SJSA1 (cell line): ENCODE measurements around the gene NCMAP. TPM values are rescaled to one million over a fixed set of nuclear protein-coding genes. Genes with fewer than 3 reads are reported as not detected.

ENCODE experiments used
- DNase-seq, 2 experiments: peaks; one replicate each; pipeline ENCODE4 v3.0.0-alpha.2; 2015 to 2020; ENCODE audit warnings: low spot score in 2 of 2, low read depth in 1 of 2
- H3K27ac ChIP-seq: fragments of 250-450 bp; sonication (Bioruptor Pico); 2 replicates; pipeline ENCODE4 v1.5.1; 2020; ENCODE audit warnings: mild to moderate bottlenecking, moderate library complexity
- H3K27me3 ChIP-seq: fragments of 250-450 bp; sonication (Bioruptor Pico); replicated peaks from 2 replicates; pipeline ENCODE4 v1.5.1; 2020; ENCODE audit warnings: mild to moderate bottlenecking, moderate library complexity
- H3K36me3 ChIP-seq: fragments of 250-450 bp; sonication (Bioruptor Pico); 2 replicates; pipeline ENCODE4 v1.5.1; 2020; ENCODE audit warnings: mild to moderate bottlenecking
- H3K4me1 ChIP-seq: fragments of 250-450 bp; sonication (Bioruptor Pico); replicated peaks from 2 replicates; pipeline ENCODE4 v1.6.1; 2021; ENCODE audit warnings: mild to moderate bottlenecking
- H3K4me3 ChIP-seq: fragments of 250-450 bp; sonication (Bioruptor Pico); 2 replicates; pipeline ENCODE4 v1.5.1; 2020; ENCODE audit warnings: mild to moderate bottlenecking
- H3K9me3 ChIP-seq: fragments of 250-450 bp; sonication (Bioruptor Pico); replicated peaks from 2 replicates; pipeline ENCODE4 v1.5.1; 2020; ENCODE audit warnings: mild to moderate bottlenecking
- total RNA-seq: library from RNA; depleted of rRNA; stranded (reverse); fragments of >200 nt; shearing (Covaris generic); gene quantifications from 2 replicates; pipeline ENCODE4 v1.2.3, GENCODE V29; 2014

Gene NCMAP
- total RNA-seq, 1 experiment from 2014 or later = 0.05 TPM

DNA sequence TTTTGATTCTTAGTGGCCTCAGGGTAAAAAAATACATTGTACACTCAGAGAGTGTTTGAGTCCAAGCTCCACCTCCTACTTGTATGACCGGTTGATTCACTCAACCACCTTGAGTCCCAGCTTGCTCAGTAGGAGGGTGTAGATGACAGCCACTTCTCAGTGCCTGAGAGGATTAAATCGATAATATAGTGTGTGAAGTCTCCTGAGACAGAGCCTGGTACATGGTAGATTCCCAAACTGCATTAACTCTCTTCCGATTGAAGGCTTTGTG, 38.4 kb downstream of the NCMAP start:
- Histone ChIP-seq H3K4me3 (no peak overlapping the region), H3K4me1 (peaks cover 47% of the 10 kb centered on the region), H3K9me3 (no peaks in the 10 kb centered on the region), H3K36me3 (no peaks in the 10 kb centered on the region), H3K27ac (no peak overlapping the region), H3K27me3 (no peaks in the 10 kb centered on the region)
- DNase-seq = no peak

DNA sequence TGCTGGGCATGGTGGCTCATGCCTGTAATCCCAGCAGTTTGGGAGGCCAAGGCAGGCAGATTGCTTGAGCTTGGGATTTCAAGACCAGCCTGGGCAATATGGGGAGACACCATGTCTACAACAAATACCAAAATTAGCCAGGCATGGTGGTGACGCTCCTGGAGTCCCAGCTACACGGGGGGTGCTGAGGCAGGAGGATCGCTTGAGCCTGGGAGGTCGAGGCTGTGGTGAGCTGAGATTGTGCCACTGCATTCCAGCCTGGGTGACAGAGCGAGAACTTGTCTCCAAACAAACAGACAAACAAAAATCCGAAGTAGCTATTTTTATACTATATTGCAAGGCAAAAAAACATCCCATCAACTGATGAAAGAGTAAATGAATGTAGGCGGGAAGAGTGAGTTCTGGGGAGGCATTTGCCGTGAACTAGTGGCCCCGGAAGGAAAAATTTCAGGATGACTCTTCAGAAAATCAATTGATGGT, 40.6 kb downstream of the NCMAP start:
- H3K27me3 ChIP-seq = no peaks in the 10 kb centered on the region
- no peaks in the 10 kb centered on the region for H3K9me3 ChIP-seq
- no peak overlapping the region for H3K4me3 ChIP-seq
- peak; percentile 90 to 94 for DNase-seq
- H3K36me3 ChIP-seq = no peaks in the 10 kb centered on the region
- H3K27ac ChIP-seq = peak overlapping the region; percentile 88
- H3K4me1 ChIP-seq = peaks cover 56% of the 10 kb centered on the region

DNA sequence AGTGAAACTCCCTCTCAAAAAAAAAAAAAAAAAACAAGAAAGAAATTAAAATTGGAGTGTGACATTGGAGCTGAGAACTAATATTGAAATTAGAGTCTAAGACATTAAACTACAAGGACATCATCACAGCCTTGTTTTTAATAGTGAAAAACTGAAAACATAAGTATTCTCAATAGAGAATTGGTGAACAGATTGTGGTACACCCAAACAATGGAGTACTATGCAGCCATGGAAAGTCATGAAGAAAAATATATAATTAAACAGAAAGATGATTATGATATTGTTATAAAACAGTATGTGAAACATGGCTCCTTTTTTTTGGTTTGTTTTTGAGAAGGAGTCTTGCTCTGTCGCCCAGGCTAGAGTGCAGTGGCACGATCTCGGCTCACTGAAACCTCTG, 43.4 kb downstream of the NCMAP start:
- Histone ChIP-seq H3K36me3 (no peaks in the 10 kb centered on the region), H3K9me3 (no peaks in the 10 kb centered on the region), H3K27ac (no peak overlapping the region), H3K27me3 (no peaks in the 10 kb centered on the region), H3K4me1 (peaks cover 57% of the 10 kb centered on the region), H3K4me3 (no peak overlapping the region)
- DNase-seq = no peak

DNA sequence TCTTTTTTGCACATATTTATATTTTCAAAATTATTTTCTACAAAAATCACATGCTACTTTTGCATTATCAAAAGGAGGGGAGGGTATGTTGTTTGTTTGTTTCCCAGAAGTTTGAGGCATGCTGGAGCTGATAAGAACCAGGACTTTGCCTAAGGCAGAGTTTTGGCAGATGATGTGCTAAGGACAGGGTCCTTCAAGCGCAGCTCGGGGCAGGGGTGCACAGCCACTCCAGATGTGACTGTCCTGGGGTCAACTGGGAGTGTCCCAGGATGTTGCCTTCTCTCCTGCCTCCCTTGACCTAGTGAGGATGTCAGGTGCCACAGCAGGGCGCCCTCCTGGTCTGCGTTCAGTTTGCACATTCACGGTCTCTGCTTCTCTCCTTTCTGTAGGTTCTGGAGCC, 44.7 kb downstream of the NCMAP start:
- Histone ChIP-seq H3K4me3 (no peak overlapping the region), H3K4me1 (peaks cover 44% of the 10 kb centered on the region), H3K27ac (peak overlapping the region; percentile 80), H3K36me3 (no peaks in the 10 kb centered on the region), H3K9me3 (no peaks in the 10 kb centered on the region), H3K27me3 (no peaks in the 10 kb centered on the region)
- DNase-seq = no peak

DNA sequence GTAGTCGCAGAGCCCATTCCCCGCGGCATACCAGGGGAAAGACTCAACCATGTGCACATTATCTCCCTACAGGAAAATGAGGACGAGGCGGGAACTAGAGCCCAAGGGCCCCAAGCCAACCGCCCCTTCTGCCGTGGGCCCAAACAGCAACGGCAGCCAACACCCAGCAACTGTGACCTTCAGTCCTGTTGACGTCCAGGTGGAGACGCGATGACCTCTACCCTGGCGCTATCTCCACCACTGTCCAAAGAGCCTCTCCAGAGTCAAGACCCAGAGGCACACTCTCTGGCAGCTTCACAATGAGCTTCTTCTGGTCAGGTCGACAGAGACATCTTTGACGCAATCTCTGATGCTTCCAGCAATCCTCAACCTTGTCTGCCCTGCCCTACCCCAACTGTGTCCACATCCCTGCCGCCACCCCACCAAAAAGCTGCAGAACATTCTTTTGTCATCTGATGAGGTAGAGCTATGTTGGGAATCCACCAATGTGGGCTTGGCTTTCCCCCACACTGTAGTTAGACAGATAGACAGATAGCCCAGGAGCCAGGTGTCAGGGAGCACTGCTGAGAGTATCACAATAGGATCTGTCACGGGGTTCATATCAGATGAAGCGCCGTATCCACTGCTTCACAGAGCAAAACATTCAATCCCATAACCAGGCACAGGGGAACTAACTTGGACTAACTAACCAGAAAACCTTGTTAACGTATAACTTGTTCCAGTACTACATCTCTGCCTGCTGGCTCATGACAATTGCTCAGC, 49.8 kb downstream of the NCMAP start:
- no peak for DNase-seq
- Histone ChIP-seq H3K36me3 (no peaks in the 10 kb centered on the region), H3K4me1 (peaks cover 11% of the 10 kb centered on the region), H3K9me3 (no peaks in the 10 kb centered on the region), H3K4me3 (no peak overlapping the region), H3K27ac (no peak overlapping the region), H3K27me3 (no peaks in the 10 kb centered on the region)

DNA sequence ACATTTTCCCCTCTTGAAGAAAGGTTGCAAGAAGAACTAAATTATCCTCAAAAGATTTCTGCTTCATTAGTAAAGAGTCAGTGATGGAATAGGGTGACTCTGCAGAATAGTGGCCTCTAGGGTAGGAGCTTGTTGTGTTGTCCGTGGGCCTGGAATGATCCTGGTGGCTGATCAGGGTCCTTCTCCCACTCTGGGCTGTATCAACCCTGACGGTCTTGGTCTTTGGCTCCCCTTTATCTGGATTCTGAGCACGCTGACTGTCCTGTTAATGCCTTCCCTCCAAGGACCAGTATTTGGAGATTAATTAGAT, 50.4 kb downstream of the NCMAP start:
- no peak for DNase-seq
- Histone ChIP-seq H3K27me3 (no peaks in the 10 kb centered on the region), H3K27ac (no peak overlapping the region), H3K9me3 (no peaks in the 10 kb centered on the region), H3K4me3 (no peak overlapping the region), H3K36me3 (no peaks in the 10 kb centered on the region), H3K4me1 (peaks cover 8% of the 10 kb centered on the region)

DNA sequence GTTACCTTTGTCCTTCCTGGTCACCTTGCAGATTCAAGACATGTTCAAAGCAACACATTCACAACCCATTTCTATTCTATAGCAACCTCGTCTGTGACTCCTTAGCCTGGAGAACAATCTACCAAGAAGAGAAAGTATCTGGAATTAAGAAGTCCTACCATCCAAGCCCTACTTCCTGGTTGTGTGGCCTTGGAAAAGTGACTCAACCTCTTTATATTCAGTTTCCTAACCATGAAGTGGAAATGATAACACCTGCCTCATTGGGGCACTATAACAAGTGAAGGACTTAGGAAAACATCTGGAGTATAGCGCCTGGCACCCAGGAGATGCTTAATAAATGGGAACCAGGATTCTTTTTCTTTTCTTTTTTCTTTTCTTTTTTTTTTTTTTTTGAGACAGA, 50.7 kb downstream of the NCMAP start:
- H3K9me3 ChIP-seq = no peaks in the 10 kb centered on the region
- H3K4me1 ChIP-seq = peaks cover 5% of the 10 kb centered on the region
- no peak for DNase-seq
- no peak overlapping the region for H3K4me3 ChIP-seq
- H3K36me3 ChIP-seq = no peaks in the 10 kb centered on the region
- H3K27me3 ChIP-seq = no peaks in the 10 kb centered on the region
- H3K27ac ChIP-seq = no peak overlapping the region

DNA sequence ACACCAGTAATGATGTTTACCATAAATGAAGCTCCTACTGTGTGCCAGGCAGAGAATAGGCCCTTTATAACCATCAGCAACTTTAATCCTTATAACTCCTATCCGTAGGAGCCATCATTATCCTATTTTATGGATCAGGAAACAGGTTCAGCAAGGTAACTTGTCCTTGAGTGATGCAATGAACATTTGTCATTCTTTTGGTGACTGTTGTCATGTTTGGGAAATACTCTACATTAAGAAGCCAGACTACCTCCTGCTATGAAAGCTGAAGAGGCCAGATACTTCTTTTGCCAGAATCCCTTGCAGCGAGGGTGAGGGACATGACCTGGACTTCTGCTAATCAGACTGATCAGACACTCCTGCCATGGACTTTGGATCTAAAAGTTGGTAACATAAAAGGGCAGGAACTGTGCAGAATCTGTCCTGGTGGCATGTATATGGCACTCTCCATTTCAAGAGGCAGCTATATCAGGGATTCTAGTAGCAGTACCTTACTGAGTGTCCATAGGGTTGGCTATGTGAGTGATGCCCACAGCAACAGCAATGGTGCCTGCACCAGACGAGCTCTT, 54.1 kb downstream of the NCMAP start:
- Histone ChIP-seq H3K27me3 (no peaks in the 10 kb centered on the region), H3K36me3 (no peaks in the 10 kb centered on the region), H3K27ac (no peak overlapping the region), H3K4me3 (no peak overlapping the region), H3K9me3 (no peaks in the 10 kb centered on the region), H3K4me1 (no peaks in the 10 kb centered on the region)
- DNase-seq = no peak

DNA sequence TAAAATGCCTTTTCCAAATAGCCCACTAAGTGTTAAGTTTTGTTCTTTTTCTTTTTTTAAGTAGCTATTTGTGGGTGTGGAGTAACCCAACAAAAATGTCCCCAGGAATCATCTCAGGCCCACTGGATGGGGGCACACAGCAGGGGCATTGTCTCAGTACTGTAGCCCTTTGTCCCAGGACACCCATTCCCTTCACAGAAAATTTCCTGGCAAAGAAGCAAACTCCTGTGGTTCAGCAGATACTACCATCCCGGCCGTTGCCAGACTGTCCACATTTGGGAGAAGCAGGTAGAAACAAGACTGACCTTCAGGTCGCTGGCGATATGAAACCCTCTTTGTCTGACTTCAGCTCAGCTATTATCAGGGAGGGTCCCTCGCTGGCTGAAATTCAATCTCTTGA, 63.5 kb downstream of the NCMAP start:
- Histone ChIP-seq H3K4me3 (no peak overlapping the region), H3K4me1 (peaks cover 23% of the 10 kb centered on the region), H3K27me3 (no peaks in the 10 kb centered on the region), H3K27ac (no peak overlapping the region), H3K36me3 (no peaks in the 10 kb centered on the region), H3K9me3 (no peaks in the 10 kb centered on the region)
- peak in 1 of 2 experiments; percentile 30 for DNase-seq

DNA sequence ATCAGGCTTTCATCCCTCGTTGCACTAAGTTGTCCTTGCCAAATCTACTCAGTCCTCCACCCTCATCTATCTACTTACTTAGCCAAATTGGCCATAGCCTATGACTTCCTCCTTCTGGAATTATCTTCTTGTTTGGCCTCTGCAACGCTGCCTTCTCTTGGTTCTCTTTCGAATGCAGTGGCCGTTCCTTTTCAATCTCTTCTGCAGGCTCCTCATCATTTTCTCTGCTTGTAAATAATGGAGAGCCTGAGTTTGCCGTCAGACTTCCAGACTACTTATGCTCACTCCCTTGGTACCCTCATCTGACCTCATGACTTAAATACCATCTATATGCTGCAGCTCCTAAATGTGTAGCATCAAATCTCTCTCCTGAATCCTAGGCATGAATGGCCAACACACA, 64.8 kb downstream of the NCMAP start:
- H3K27me3 ChIP-seq = no peaks in the 10 kb centered on the region
- no peak overlapping the region for H3K4me3 ChIP-seq
- H3K4me1 ChIP-seq = peaks cover 23% of the 10 kb centered on the region
- H3K36me3 ChIP-seq = no peaks in the 10 kb centered on the region
- DNase-seq = no peak
- H3K9me3 ChIP-seq = no peaks in the 10 kb centered on the region
- H3K27ac ChIP-seq = no peak overlapping the region

DNA sequence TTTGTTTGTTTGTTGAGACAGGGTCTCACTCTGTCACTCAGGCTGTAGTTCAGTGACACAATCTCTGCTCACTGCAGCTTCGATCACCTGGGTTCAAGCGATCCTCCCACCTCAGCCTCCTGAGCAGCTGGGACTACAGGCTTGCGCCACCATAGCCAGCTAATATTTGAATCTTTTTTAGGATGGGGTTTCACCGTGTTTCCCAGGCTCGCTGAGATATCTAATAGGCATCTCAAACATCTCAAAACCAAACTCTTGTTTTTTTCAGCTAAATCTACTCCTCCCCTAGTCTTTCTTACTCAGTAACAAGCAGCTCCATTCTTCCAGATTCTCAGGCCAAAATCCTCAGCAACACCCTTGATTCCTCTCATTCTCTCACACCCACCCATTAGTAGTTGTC, 65.2 kb downstream of the NCMAP start:
- Histone ChIP-seq H3K27me3 (no peaks in the 10 kb centered on the region), H3K27ac (no peak overlapping the region), H3K9me3 (no peaks in the 10 kb centered on the region), H3K36me3 (no peaks in the 10 kb centered on the region), H3K4me3 (no peak overlapping the region), H3K4me1 (peaks cover 23% of the 10 kb centered on the region)
- no peak for DNase-seq

DNA sequence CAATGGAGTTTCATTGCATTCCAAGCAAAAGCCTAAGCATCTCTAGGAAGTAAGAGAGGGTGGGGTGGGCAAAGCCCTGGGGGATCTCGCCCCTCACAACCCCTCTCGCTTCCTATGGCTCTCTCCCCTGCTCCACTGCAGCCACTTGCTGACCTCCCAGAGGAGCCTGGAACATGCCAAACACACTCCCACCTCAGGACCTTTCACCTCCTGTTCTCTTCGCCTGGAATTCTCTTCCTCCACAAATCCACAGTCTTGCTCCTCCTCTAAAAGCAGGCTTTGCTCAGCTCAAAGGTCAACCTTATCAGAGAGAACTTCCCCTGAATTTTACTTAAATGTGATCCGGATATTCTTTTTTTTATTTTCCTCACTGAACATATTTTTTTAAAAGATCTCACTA, 66.3 kb downstream of the NCMAP start:
- no peaks in the 10 kb centered on the region for H3K27me3 ChIP-seq
- no peak overlapping the region for H3K4me3 ChIP-seq
- peak in 1 of 2 experiments; percentile 24 for DNase-seq
- no peaks in the 10 kb centered on the region for H3K36me3 ChIP-seq
- no peaks in the 10 kb centered on the region for H3K9me3 ChIP-seq
- peaks cover 23% of the 10 kb centered on the region for H3K4me1 ChIP-seq
- H3K27ac ChIP-seq = no peak overlapping the region

DNA sequence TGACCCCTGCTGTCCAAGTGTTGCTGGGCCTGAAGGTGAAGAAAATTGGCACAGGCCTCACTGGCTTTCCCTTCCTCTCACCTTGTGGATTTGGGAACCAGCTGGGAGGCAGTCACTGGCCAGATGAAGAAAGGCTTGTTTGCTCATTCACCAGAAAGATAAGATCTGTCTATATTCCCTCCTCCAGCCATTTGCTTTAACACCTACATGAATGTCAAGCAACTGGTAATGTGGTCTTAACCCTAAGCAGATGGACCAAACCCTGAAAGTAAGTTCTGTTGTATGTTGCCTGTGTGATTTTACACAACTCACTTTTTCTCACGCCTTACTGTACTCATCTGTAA, 76.9 kb downstream of the NCMAP start:
- Histone ChIP-seq H3K4me3 (no peak overlapping the region), H3K9me3 (no peaks in the 10 kb centered on the region), H3K27me3 (no peaks in the 10 kb centered on the region), H3K4me1 (no peaks in the 10 kb centered on the region), H3K36me3 (no peaks in the 10 kb centered on the region), H3K27ac (no peak overlapping the region)
- DNase-seq = no peak

DNA sequence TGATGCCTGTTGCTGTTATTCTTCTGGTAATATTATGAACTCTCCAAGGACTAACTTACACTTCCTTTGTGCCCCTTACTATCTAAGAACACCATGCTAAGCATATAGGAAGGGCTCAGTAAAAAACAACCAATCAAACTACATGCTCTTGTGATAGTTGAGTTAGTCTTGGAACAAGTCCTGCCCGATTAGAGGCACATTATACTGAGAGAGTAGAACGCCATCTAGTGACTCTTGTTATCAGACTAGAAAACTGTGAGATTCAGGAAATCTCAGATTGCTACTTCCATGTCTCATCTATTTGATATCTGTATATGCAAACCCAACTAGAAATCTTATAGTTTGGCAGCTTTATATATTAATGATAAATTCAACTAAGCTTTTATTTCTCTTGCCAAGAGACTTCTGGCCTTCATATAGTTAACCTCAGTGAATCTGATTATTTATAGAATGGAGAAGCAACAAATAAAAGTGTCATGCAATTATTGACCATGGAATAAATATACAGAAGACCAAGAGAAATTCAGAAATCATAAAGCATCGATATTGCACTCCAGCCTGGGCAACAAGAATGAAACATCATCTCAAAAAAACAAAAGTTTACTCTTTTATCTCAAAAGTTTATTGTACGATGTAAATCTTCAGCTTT, 79.4 kb downstream of the NCMAP start:
- H3K4me3 ChIP-seq = no peak overlapping the region
- H3K9me3 ChIP-seq = no peaks in the 10 kb centered on the region
- DNase-seq = peak in 1 of 2 experiments; percentile 62
- H3K27me3 ChIP-seq = no peaks in the 10 kb centered on the region
- H3K27ac ChIP-seq = no peak overlapping the region
- H3K36me3 ChIP-seq = no peaks in the 10 kb centered on the region
- H3K4me1 ChIP-seq = no peaks in the 10 kb centered on the region; the same call in 1 of the 2 replicates
